Measurements from ENCODE around the gene PCGF3. TPM values are rescaled to one million over a fixed set of nuclear protein-coding genes. Genes with fewer than 3 reads are reported as not detected.

Gene PCGF3
- total RNA-seq, 1 donor from 2014 or later = 64.3 TPM

- Mint-ChIP-seq H3K4me3 (peak overlapping the region; percentile 63), H3K27ac (no peak overlapping the region), H3K4me1 (ENCODE audit: unreplicated experiment) (no peaks in the 10 kb centered on the region), H3K36me3 (no peaks in the 10 kb centered on the region), H3K27me3 (no peaks in the 10 kb centered on the region), H3K9me3 (no peaks in the 10 kb centered on the region)
- TF ChIP-seq CTCF (conservative IDR thresholded peaks at IDR 0.05) = no peak
- no peak for DNase-seq (ENCODE audit: extremely low spot score, unreplicated experiment)
Measured at GRCh38 chr4:663046-663437, 42.6 kb upstream of the PCGF3 start.

GRCh38 chr4:663438-664428 is 41.9 kb upstream of the PCGF3 start:
- H3K4me1 Mint-ChIP-seq (ENCODE audit: unreplicated experiment) = no peaks in the 10 kb centered on the region
- no peaks in the 10 kb centered on the region for H3K27me3 Mint-ChIP-seq
- no peaks in the 10 kb centered on the region for H3K36me3 Mint-ChIP-seq
- no peak for TF ChIP-seq CTCF (conservative IDR thresholded peaks at IDR 0.05)
- H3K9me3 Mint-ChIP-seq = no peaks in the 10 kb centered on the region
- H3K27ac Mint-ChIP-seq = no peak overlapping the region
- H3K4me3 Mint-ChIP-seq = peak overlapping the region; percentile 74
- DNase-seq (ENCODE audit: extremely low spot score, unreplicated experiment) = no peak

- Mint-ChIP-seq H3K27me3 (no peaks in the 10 kb centered on the region), H3K9me3 (no peaks in the 10 kb centered on the region), H3K4me1 (ENCODE audit: unreplicated experiment) (no peaks in the 10 kb centered on the region), H3K27ac (no peak overlapping the region), H3K4me3 (peak overlapping the region; percentile 11), H3K36me3 (no peaks in the 10 kb centered on the region)
- DNase-seq (ENCODE audit: extremely low spot score, unreplicated experiment) = no peak
- TF ChIP-seq CTCF (conservative IDR thresholded peaks at IDR 0.05) = no peak
Measured at GRCh38 chr4:664713-665231, 40.9 kb upstream of the PCGF3 start.

- no peak for TF ChIP-seq CTCF (conservative IDR thresholded peaks at IDR 0.05)
- Mint-ChIP-seq H3K4me1 (ENCODE audit: unreplicated experiment) (no peaks in the 10 kb centered on the region), H3K36me3 (no peaks in the 10 kb centered on the region), H3K27ac (no peak overlapping the region), H3K4me3 (peak overlapping the region; percentile 11), H3K9me3 (no peaks in the 10 kb centered on the region), H3K27me3 (no peaks in the 10 kb centered on the region)
- DNase-seq (ENCODE audit: extremely low spot score, unreplicated experiment) = no peak
Measured at GRCh38 chr4:665381-665750, 40.3 kb upstream of the PCGF3 start.

- Mint-ChIP-seq H3K27me3 (no peaks in the 10 kb centered on the region), H3K27ac (no peak overlapping the region), H3K36me3 (peaks cover 4% of the 10 kb centered on the region), H3K4me1 (ENCODE audit: unreplicated experiment) (no peaks in the 10 kb centered on the region), H3K4me3 (no peak overlapping the region), H3K9me3 (no peaks in the 10 kb centered on the region)
- no peak for TF ChIP-seq CTCF (conservative IDR thresholded peaks at IDR 0.05)
- no peak for DNase-seq (ENCODE audit: extremely low spot score, unreplicated experiment)
Measured at GRCh38 chr4:665751-666435, 39.7 kb upstream of the PCGF3 start.
